GM06990 (cell line): Measurements from ENCODE around the gene SEL1L.
"Not testable (repeated sequence)": the region's sequence is repeated elsewhere in the genome, so short reads cannot be mapped to it uniquely, and the experiment has no call there.

Experiments
- DNase-seq: peaks from one replicate; pipeline ENCODE4 v3.0.0-alpha.2; 2011; ENCODE audit not compliant: insufficient read length; ENCODE audit errors: extremely low read depth
- H3K27me3 ChIP-seq: replicated peaks from 2 replicates; pipeline ENCODE4 v1.6.0; 2011; ENCODE audit warnings: low read length; ENCODE audit not compliant: control insufficient read depth, insufficient read depth
- H3K36me3 ChIP-seq: 2 replicates; pipeline ENCODE4 v1.5.1; 2011; ENCODE audit warnings: low read length; ENCODE audit not compliant: control insufficient read depth, insufficient read depth
- H3K4me3 ChIP-seq: replicated peaks from 2 replicates; pipeline ENCODE4 v1.5.1; 2011; ENCODE audit warnings: low read depth, mild to moderate bottlenecking, control low read depth, low read length
- CTCF ChIP-seq: IDR thresholded peaks from 2 replicates; pipeline ENCODE4 v1.5.1; 2011; ENCODE audit warnings: low read length, control low read depth, mild to moderate bottlenecking, inconsistent platforms; ENCODE audit not compliant: insufficient read depth, poor library complexity, severe bottlenecking

The SEL1L gene

GRCh38 chr14:81555684-81556083 is 22.0 kb upstream of the SEL1L start:
- no peak for TF ChIP-seq CTCF
- no peak for DNase-seq
- Histone ChIP-seq H3K36me3 (no peaks in the 10 kb centered on the region), H3K27me3 (no peaks in the 10 kb centered on the region), H3K4me3 (no peak overlapping the region)

- no peaks in the 10 kb centered on the region for H3K36me3 ChIP-seq
- H3K4me3 ChIP-seq, result no peak overlapping the region
- DNase-seq, result no peak
- no peak for TF ChIP-seq CTCF
- no peaks in the 10 kb centered on the region for H3K27me3 ChIP-seq
Observed at GRCh38 chr14:81555051-81555450, 21.4 kb upstream of the SEL1L start.

GRCh38 chr14:81551471-81551870 is 17.8 kb upstream of the SEL1L start:
- no peak overlapping the region for H3K4me3 ChIP-seq
- DNase-seq, result no peak
- no peak for TF ChIP-seq CTCF
- no peaks in the 10 kb centered on the region for H3K36me3 ChIP-seq
- H3K27me3 ChIP-seq, result no peaks in the 10 kb centered on the region

GRCh38 chr14:81550001-81550637 is 16.5 kb upstream of the SEL1L start:
- Histone ChIP-seq H3K4me3 (no peak overlapping the region), H3K27me3 (no peaks in the 10 kb centered on the region), H3K36me3 (no peaks in the 10 kb centered on the region)
- TF ChIP-seq CTCF, result no peak
- peak; percentile 67 for DNase-seq

- DNase-seq, H3K27me3 ChIP-seq: not testable (repeated sequence)
Observed at GRCh38 chr14:81541206-81541605, 7.6 kb upstream of the SEL1L start.

GRCh38 chr14:81537193-81537592 is 3.5 kb upstream of the SEL1L start:
- no peak for DNase-seq
- no peaks in the 10 kb centered on the region for H3K27me3 ChIP-seq
- no peak overlapping the region for H3K4me3 ChIP-seq
- no peaks in the 10 kb centered on the region for H3K36me3 ChIP-seq
- no peak for TF ChIP-seq CTCF

More at GRCh38 chr14:81541206-81541605, 7.6 kb upstream of the SEL1L start:
- H3K36me3 ChIP-seq, H3K4me3 ChIP-seq: not testable (repeated sequence)
